Calu3 (cell line): Measurements from ENCODE around the gene AKNAD1. TPM values are rescaled to one million over a fixed set of nuclear protein-coding genes. Genes with fewer than 3 reads are reported as not detected.

Source experiments
- BruUV-seq: library from RNA; stranded (reverse); fragments of 400-500 nt; replicated peaks from 2 replicates; lab custom pipeline; 2021; lab: Mats Ljungman, UMichigan
- CTCF ChIA-PET: fragments of 300-600 bp; sonication (Branson Sonifier 250); formaldehyde crosslinking; loops from one replicate; lab custom pipeline; 2022; ENCODE audit warnings: antibody characterized with exemption; lab: Charles Lee
- DNase-seq: peaks from one replicate; pipeline ENCODE4 v3.0.0; 2022
- H3K27ac Mint-ChIP-seq: one replicate; pipeline ENCODE4 v1.8.0; 2022; ENCODE audit warnings: mixed read lengths; ENCODE audit not compliant: unreplicated experiment
- H3K27me3 Mint-ChIP-seq: one replicate; pipeline ENCODE4 v1.8.0; 2022; ENCODE audit warnings: mixed read lengths; ENCODE audit not compliant: unreplicated experiment
- H3K36me3 Mint-ChIP-seq: one replicate; pipeline ENCODE4 v1.8.0; 2022; ENCODE audit warnings: mild to moderate bottlenecking, moderate library complexity, mixed read lengths; ENCODE audit not compliant: insufficient read depth, unreplicated experiment
- H3K4me1 Mint-ChIP-seq: one replicate; pipeline ENCODE4 v1.8.0; 2022; ENCODE audit warnings: mild to moderate bottlenecking, low read depth, mixed read lengths; ENCODE audit not compliant: unreplicated experiment
- H3K4me3 Mint-ChIP-seq: one replicate; pipeline ENCODE4 v1.8.0; 2022; ENCODE audit warnings: mild to moderate bottlenecking, low read depth, moderate library complexity, mixed read lengths; ENCODE audit not compliant: unreplicated experiment
- H3K9me3 Mint-ChIP-seq: one replicate; pipeline ENCODE4 v1.8.0; 2022; ENCODE audit warnings: low read depth, mixed read lengths; ENCODE audit not compliant: unreplicated experiment
- CTCF ChIP-seq: fragments of 200-600 bp; IDR thresholded peaks from one replicate; pipeline ENCODE4 v1.8.0; 2022; ENCODE audit warnings: antibody characterized with exemption; ENCODE audit not compliant: unreplicated experiment
- intact Hi-C: fragments of 100-400 bp; cut with micrococcal nuclease; formaldehyde crosslinking; loops from one replicate; pipeline ENCODE4 v1.10.0; 2022; ENCODE audit not compliant: unreplicated experiment
- total RNA-seq: library from RNA; stranded (reverse); gene quantifications from 2 replicates; pipeline ENCODE4 v1.2.3, GENCODE V29; 2022

Gene AKNAD1
- total RNA-seq, 1 experiment from 2014 or later = not detected

GRCh38 chr1:108803548-108803947 lies 53.3 kb downstream of the AKNAD1 start:
- Mint-ChIP-seq H3K4me3 (no peak overlapping the region), H3K36me3 (peaks cover 5% of the 10 kb centered on the region), H3K27me3 (no peaks in the 10 kb centered on the region), H3K9me3 (no peaks in the 10 kb centered on the region), H3K27ac (no peak overlapping the region), H3K4me1 (no peaks in the 10 kb centered on the region)
- CTCF ChIA-PET = no interaction called here
- no peak for TF ChIP-seq CTCF
- DNase-seq = no peak
- BruUV-seq = no TSS peak
- intact Hi-C loops = no loop called here

- Mint-ChIP-seq H3K27ac (no peak overlapping the region), H3K4me3 (no peak overlapping the region), H3K9me3 (no peaks in the 10 kb centered on the region), H3K36me3 (peaks cover 5% of the 10 kb centered on the region), H3K27me3 (no peaks in the 10 kb centered on the region), H3K4me1 (no peaks in the 10 kb centered on the region)
- no TSS peak for BruUV-seq
- intact Hi-C loops = no loop called here
- TF ChIP-seq CTCF = no peak
- CTCF ChIA-PET = no interaction called here
- no peak for DNase-seq
Observed at GRCh38 chr1:108801101-108801500, 55.8 kb downstream of the AKNAD1 start.

DNA sequence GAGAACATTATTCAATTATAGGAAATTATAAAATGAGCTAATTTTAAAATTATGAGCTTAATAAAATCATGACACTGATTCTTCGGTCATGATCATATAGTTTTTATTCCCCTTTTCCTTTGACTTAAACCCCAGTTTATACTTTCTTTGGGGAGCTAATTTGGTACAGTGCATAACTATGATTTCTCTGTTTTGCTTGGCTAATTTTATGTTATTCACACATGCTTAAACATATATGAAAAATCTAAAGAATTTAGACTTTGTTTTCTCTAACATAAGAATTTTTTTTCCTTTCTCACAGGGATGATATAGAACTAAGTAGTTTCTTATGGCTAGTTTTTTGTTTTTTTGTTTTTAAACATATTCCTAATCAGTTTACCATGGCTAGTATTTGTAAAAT lies 57.9 kb downstream of the AKNAD1 start:
- Mint-ChIP-seq H3K36me3 (peaks cover 4% of the 10 kb centered on the region), H3K4me3 (no peak overlapping the region), H3K27me3 (no peaks in the 10 kb centered on the region), H3K9me3 (no peaks in the 10 kb centered on the region), H3K27ac (no peak overlapping the region), H3K4me1 (no peaks in the 10 kb centered on the region)
- CTCF ChIA-PET = no interaction called here
- intact Hi-C loops = no loop called here
- TF ChIP-seq CTCF = no peak
- DNase-seq = no peak
- no TSS peak for BruUV-seq

DNA sequence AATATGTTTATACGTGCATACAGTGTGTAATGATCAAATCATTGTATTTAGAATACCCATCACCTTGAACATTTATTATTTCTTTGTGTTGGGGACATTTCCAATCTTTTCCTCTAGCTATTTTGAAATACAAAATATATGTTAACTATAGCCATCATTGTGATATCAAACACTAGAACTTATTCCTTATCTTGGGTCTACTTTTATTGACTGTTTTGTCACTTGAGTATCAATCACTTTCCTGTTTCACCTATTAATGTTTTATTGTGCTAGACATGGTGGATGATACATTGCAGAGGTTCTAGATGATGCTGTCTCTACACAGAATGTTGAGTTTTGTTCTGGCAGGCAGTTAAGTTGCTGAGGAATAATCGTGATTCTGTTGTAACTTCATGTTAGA lies 64.5 kb downstream of the AKNAD1 start:
- no peak for DNase-seq
- Mint-ChIP-seq H3K36me3 (peaks cover 9% of the 10 kb centered on the region), H3K27me3 (no peaks in the 10 kb centered on the region), H3K4me1 (no peaks in the 10 kb centered on the region), H3K9me3 (peaks cover 6% of the 10 kb centered on the region), H3K4me3 (no peak overlapping the region), H3K27ac (no peak overlapping the region)
- TF ChIP-seq CTCF = no peak
- CTCF ChIA-PET = interaction anchor here (0.6 kb wide), 1 partner anchor 112 kb away, joined by 7 read pairs; no protein-coding TSS in a partner anchor
- intact Hi-C loops = no loop called here
- no TSS peak for BruUV-seq
